Stimulated activated CD4-positive, alpha-beta T cell treated with anti-CD3 and anti-CD28 coated beads, Interleukin-12 subunit alpha, Interleukin-12 subunit beta, amount 100 ng/mL, for 48 hours (primary cell): Measurements from ENCODE around the gene LIMK2.

Source experiments
- DNase-seq, 3 donors: peaks; one replicate each; pipeline ENCODE4 v3.0.0-alpha.2; 2020; ENCODE audit warnings: low read depth in 2 of 3, low spot score in 1 of 3

LIMK2 gene

DNA sequence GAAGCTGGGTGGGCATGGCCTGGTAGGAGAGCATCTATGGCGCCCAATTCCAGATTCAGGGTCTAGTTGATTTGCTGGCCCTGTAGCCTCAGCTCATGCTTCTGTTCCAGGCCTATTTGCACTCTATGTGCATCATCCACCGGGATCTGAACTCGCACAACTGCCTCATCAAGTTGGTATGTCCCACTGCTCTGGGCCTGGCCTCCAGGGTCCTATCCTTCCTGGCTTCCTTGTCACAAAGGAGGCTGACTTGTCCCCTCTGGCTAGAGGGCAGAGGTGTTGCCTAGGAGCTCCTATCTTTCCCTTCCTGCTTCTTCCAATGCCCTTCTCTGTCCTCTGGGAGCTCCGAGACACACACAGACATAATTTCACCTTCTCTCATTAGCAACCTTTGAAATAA is 58.9 kb downstream of the LIMK2 start:
- DNase-seq: no peak

DNA sequence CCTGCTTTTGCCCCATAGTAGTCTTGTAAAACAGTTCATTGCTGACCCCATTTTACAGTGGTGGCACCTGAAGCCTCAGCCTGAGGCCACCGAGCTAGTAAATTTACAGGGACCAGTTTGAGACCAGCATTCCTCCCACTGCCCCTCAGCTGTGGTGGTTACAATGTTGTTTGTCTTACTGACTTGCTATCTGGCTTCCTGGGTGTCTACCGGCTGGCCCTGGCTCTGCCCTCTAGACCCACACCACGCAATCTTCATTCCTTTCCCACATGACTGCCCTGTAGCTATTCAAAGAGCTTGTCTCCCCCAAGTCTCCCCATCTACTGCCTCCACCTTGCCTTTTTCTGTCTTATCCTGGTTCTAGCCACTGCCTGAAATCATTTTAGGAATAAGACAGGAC is 59.4 kb downstream of the LIMK2 start:
- no peak for DNase-seq

DNA sequence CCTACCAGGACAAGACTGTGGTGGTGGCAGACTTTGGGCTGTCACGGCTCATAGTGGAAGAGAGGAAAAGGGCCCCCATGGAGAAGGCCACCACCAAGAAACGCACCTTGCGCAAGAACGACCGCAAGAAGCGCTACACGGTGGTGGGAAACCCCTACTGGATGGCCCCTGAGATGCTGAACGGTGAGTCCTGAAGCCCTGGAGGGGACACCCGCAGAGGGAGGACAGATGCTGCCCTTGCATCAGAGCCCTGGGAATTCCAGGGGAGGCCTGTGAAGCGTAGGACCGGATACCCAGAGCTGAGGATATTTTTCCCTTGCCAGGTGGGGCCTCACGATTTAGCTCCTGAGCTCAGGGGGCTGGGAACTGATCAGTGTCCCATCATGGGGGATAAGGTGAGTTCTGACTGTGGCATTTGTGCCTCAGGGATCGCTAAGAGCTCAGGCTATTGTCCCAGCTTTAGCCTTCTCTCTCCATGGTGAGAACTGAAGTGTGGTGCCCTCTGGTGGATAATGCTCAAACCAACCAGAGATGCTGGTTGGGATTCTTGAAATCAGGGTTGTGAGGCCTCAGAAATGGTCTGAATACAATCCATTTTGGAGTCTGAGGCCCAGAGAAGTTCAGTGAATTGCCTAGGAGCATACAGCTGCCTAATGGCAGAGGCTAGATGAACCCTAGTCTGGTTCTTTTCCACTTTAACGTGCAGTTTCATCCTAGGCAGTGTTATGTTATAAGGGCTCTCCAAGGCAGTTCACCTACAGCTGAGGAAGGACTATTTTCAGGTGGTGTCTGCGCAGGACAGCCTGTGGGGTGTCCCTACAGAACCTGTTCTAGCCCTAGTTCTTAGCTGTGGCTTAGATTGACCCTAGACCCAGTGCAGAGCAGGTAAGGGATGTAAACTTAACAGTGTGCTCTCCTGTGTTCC is 60.7 kb downstream of the LIMK2 start:
- peak in 1 of 3 donors; percentile 55 for DNase-seq

DNA sequence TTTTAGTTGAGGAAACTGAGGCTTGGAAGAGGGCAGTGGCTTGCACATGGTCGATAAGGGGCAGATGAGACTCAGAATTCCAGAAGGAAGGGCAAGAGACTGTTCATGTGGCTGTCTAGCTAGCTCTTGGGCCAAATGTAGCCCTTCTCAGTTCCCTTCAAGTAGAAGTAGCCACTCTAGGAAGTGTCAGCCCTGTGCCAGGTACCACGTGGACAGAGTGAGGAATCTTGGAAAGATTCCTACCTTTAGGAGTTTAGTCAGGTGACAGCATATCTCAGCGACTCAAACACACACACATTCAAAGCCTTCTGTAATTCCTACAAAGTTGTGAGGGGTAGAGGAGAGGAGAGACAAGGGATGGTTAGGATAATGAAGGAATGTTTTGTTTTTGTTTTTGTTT is 61.9 kb downstream of the LIMK2 start:
- no peak for DNase-seq

DNA sequence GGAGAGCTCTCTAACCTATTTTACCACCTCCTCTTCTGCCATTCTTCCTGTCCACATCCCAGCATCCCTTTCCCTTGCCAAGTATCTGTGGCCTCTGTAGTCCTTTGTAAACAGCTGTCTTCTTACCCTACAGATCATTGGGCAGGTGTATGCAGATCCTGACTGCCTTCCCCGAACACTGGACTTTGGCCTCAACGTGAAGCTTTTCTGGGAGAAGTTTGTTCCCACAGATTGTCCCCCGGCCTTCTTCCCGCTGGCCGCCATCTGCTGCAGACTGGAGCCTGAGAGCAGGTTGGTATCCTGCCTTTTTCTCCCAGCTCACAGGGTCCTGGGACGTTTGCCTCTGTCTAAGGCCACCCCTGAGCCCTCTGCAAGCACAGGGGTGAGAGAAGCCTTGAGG is 62.9 kb downstream of the LIMK2 start:
- DNase-seq: no peak

DNA sequence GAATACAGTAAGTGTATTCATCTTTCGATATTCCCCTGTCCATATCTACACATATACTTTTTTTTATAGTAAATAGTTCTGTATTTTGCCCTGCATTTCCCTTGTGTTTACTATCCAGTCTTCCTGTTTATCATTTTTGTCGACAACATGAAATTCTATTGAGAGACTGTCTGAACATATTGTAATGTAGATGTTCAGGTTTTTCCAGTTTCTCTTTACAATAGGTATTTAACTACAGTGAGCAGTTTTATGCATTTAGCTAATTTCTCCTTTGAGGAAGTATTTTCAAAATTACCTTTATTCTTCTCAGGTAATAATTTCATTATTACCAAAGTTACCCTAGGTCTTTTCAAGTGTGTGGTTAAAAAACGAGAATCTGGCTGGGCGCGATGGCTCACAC is 63.5 kb downstream of the LIMK2 start:
- no peak for DNase-seq

DNA sequence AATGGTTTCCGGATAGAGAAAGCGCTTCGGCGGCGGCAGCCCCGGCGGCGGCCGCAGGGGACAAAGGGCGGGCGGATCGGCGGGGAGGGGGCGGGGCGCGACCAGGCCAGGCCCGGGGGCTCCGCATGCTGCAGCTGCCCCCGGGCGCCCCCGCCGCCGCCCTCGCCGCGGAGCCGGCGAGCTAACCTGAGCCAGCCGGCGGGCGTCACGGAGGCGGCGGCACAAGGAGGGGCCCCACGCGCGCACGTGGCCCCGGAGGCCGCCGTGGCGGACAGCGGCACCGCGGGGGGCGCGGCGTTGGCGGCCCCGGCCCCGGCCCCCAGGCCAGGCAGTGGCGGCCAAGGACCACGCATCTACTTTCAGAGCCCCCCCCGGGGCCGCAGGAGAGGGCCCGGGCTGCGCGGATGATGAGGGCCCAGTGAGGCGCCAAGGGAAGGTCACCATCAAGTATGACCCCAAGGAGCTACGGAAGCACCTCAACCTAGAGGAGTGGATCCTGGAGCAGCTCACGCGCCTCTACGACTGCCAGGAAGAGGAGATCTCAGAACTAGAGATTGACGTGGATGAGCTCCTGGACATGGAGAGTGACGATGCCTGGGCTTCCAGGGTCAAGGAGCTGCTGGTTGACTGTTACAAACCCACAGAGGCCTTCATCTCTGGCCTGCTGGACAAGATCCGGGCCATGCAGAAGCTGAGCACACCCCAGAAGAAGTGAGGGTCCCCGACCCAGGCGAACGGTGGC is 64.5 kb downstream of the LIMK2 start:
- DNase-seq: no peak

DNA sequence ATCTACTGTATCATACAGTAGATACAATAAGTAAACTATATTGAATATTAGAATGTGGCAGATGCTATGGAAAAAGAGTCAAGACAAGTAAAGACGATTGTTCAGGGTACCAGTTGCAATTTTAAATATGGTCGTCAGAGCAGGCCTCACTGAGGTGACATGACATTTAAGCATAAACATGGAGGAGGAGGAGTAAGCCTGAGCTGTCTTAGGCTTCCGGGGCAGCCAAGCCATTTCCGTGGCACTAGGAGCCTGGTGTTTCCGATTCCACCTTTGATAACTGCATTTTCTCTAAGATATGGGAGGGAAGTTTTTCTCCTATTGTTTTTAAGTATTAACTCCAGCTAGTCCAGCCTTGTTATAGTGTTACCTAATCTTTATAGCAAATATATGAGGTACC is 65.6 kb downstream of the LIMK2 start:
- no peak for DNase-seq

DNA sequence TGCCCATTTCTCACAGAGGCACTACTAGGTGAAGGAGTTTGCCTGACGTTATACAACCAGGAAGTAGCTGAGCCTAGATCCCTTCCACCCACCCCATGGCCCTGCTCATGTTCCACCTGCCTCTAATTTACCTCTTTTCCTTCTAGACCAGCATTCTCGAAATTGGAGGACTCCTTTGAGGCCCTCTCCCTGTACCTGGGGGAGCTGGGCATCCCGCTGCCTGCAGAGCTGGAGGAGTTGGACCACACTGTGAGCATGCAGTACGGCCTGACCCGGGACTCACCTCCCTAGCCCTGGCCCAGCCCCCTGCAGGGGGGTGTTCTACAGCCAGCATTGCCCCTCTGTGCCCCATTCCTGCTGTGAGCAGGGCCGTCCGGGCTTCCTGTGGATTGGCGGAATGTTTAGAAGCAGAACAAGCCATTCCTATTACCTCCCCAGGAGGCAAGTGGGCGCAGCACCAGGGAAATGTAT is 66.1 kb downstream of the LIMK2 start:
- DNase-seq: no peak

DNA sequence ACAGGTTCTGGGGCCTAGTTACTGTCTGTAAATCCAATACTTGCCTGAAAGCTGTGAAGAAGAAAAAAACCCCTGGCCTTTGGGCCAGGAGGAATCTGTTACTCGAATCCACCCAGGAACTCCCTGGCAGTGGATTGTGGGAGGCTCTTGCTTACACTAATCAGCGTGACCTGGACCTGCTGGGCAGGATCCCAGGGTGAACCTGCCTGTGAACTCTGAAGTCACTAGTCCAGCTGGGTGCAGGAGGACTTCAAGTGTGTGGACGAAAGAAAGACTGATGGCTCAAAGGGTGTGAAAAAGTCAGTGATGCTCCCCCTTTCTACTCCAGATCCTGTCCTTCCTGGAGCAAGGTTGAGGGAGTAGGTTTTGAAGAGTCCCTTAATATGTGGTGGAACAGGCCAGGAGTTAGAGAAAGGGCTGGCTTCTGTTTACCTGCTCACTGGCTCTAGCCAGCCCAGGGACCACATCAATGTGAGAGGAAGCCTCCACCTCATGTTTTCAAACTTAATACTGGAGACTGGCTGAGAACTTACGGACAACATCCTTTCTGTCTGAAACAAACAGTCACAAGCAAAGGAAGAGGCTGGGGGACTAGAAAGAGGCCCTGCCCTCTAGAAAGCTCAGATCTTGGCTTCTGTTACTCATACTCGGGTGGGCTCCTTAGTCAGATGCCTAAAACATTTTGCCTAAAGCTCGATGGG is 66.7 kb downstream of the LIMK2 start:
- DNase-seq: no peak

DNA sequence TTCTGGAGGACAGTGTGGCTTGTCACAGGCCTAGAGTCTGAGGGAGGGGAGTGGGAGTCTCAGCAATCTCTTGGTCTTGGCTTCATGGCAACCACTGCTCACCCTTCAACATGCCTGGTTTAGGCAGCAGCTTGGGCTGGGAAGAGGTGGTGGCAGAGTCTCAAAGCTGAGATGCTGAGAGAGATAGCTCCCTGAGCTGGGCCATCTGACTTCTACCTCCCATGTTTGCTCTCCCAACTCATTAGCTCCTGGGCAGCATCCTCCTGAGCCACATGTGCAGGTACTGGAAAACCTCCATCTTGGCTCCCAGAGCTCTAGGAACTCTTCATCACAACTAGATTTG is 67.2 kb downstream of the LIMK2 start:
- DNase-seq: no peak

DNA sequence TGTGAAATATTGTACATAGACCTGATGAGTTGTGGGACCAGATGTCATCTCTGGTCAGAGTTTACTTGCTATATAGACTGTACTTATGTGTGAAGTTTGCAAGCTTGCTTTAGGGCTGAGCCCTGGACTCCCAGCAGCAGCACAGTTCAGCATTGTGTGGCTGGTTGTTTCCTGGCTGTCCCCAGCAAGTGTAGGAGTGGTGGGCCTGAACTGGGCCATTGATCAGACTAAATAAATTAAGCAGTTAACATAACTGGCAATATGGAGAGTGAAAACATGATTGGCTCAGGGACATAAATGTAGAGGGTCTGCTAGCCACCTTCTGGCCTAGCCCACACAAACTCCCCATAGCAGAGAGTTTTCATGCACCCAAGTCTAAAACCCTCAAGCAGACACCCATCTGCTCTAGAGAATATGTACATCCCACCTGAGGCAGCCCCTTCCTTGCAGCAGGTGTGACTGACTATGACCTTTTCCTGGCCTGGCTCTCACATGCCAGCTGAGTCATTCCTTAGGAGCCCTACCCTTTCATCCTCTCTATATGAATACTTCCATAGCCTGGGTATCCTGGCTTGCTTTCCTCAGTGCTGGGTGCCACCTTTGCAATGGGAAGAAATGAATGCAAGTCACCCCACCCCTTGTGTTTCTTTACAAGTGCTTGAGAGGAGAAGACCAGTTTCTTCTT is 67.9 kb downstream of the LIMK2 start:
- DNase-seq: no peak

DNA sequence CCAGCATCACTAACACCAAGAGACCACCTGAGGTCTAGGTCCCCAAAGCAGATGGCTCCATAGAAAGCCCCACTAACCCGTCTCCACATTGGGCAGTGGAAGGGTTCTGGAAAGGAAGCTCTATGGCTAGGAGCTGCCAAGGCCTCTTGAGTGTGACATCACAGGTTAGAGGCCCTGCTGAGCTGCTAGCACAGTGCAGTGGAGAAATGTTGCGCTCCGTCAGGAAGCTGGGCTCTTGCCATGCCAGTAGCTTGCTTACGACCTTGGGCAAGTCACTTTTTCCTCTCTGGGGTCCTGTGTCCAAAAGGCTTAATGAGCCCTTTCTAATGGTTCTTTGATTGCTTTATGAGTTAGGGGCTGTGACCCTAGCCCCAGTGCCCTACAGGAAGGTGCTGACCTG is 69.6 kb downstream of the LIMK2 start:
- no peak for DNase-seq

DNA sequence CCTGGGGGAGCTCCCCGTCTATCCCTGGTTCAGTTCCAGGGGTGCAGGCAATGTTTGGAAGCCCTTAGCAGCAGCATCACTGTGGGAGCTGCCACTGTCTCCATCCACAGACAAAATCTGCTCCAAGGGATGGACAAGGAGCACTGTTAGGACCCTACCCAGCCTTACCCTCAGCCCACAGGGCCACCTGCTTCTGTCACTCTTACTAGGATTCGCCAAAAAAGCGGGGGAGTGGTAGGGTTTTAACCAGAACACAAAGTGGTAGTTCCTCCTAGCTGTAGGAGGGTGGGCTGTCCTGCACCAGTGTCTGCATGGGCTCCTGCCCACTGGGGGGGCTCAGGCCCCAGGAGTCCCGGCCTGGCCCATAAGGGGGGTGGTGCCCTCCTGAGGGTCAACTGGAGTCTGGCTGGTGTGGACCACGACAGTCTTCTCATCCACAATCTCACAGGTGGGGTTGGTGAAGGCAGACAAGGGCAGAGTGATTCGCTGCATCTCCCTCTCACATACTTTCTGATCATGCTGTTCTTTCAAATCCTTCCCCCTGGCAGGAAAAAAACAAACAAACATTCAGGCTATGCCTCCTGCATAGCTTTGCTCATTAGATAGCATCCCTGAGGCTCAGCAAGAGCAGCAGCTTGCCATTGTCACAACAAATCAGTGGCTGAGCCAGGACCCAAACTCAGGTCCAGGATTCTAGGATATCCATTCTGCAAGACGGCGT is 70.8 kb downstream of the LIMK2 start:
- no peak for DNase-seq

DNA sequence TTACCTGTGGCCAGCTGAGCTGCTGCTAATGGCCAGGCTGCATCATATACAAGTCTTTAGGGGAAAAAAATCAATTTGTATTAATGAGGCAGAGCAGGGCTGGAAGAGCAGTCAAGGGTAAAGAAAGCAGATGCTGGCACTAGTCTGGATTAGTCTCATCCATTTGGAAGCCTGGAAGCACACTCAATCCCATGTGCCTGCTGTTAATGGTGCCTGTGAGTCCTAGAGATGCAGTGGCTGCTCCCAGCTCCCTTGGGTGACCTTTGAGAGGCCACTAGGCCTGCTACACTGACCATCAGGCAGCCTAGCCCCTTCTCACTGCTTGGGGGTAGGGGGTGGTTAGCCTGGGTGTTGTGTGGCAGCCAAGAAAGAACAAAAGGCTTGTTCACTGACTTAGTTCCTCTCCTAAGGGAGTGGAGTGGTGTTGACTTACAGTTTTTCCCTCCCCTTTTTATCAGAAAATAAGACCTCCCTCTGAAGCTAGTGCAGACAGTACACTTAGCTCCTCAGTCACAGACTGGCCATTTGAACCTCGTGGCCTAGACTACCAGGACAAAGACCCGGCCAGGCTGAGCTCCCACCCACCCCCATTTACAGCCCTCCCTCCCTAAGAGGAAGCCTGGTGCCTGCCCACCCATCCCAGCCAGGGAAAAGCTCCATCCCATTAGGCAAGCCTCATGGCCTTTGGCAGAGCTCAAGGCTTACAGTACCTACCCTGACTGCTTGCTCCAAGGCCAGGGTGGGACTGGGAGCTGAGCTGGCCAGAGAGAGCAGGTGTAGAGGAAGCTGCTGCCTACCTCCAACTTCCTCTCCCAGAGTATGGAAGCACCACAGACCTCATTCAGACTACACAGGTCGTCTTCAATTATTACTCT is 72.4 kb downstream of the LIMK2 start:
- DNase-seq: no peak

DNA sequence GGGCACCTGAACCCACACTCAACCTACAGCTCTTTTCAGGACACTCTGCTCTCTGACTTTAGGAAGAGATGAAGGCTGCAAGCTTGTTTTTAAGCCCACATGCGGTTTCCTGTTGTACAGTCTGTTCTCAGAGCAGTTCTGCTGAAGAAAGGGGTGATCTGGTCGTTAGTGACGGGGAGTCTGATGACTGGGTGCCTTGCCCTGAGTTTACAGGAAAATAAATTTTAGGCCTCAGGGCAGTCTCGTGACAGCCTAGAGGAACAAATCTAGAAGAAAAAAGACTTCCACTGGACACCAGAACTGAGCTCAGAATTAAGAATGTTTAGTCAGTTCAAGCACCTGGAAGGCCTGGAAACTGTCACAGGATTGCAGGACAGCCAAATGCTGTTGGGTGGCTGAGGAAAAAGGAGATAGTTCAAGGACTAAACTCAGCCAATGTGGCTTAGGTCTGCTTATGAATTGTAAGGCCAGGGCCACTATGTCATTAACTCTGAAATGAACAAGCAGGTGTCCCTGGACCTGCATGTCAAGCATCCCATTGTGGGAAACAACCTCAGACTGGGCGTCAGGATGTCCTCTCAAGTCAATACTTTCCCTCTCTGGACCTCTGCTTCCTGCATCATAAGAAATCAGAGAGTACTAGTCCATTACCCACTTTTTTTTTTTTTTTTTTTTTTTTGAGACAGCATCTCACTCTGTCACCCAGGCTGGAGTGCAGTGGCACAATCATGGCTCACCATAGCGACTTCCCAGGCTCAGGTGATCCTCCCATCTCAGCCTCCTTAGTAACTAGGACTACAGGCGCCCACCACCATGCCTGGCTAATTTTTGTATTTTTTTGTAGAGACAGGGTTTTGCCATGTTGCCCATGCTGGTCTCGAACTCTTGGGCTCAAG is 74.5 kb downstream of the LIMK2 start:
- DNase-seq: peak in 2 of 3 donors; percentile 40 to 50

DNA sequence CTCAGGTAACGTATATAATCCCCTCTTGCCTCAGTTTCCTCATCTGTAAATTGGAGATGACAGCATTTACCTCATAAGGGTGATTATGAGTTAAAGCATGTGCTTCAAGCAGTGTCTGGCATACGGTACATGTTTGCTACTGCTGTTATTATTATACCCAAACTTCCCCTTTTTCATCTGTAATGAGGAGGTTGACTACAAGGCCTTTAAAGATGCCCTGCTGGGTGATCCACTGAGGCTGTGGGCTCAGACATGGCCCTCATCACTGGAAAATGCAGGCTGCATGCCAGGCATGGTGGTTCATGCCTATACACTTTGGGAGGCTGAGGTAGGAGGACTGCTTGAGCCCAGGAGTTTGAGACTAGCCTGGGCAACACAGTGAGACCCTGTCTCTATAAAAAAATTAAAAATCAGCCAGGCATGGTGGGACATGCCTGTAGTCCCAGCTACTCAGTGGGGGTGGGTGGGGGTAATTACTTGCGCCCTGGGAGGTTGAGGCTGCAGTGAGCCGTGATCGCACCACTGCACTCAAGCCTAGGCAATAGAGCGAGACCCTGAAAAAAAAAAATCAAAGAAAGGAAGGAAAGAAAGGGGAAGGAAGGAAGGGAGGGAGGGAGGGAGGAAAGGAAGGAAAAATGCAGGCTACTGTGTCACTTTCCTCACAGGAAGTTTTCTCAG is 75.9 kb downstream of the LIMK2 start:
- DNase-seq: no peak
